NB4 (cell line): ENCODE measurements around the gene INO80D.

ENCODE experiments used
- TF ChIP-seq, protein P1 (sequence below): IDR thresholded peaks from one replicate; pipeline ENCODE4 v1.5.1; 2012; ENCODE audit warnings: low read depth, low read length
- TF ChIP-seq, protein P2 (sequence below): IDR thresholded peaks from 2 replicates; pipeline ENCODE4 v1.6.1; 2011; ENCODE audit warnings: low read depth, low read length

DNA sequence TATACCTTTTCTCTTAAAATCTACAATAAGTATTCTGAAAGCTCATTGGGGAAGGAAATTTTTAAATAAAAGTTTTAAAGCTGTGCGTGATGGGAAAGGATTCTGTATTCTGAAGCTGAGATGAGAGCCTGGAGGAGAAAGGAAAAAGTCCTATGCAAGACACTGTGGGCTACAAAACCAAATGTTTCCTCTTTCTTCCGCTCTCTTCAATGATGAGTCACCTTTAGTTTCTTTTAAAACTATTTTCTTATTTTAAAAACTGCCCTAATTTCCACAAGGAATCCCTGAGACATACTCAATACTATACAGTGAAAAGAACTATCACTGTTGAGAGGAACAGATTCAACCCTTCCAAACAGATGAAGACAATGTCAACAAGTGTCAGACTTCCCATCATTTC is 87.4 kb downstream of the INO80D start:
- TF ChIP-seq, protein P1, sequence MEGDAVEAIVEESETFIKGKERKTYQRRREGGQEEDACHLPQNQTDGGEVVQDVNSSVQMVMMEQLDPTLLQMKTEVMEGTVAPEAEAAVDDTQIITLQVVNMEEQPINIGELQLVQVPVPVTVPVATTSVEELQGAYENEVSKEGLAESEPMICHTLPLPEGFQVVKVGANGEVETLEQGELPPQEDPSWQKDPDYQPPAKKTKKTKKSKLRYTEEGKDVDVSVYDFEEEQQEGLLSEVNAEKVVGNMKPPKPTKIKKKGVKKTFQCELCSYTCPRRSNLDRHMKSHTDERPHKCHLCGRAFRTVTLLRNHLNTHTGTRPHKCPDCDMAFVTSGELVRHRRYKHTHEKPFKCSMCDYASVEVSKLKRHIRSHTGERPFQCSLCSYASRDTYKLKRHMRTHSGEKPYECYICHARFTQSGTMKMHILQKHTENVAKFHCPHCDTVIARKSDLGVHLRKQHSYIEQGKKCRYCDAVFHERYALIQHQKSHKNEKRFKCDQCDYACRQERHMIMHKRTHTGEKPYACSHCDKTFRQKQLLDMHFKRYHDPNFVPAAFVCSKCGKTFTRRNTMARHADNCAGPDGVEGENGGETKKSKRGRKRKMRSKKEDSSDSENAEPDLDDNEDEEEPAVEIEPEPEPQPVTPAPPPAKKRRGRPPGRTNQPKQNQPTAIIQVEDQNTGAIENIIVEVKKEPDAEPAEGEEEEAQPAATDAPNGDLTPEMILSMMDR: no peak
- TF ChIP-seq, protein P2, sequence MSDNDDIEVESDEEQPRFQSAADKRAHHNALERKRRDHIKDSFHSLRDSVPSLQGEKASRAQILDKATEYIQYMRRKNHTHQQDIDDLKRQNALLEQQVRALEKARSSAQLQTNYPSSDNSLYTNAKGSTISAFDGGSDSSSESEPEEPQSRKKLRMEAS: no peak
